ENCODE data around the gene PRKCH. TPM values are rescaled to one million over a fixed set of nuclear protein-coding genes. Genes with fewer than 3 reads are reported as not detected.

The PRKCH gene
- total RNA-seq, 4 donors from 2014 or later = 17.9 to 28.7 (median 25.0) TPM

- H3K27ac ChIP-seq = no peak overlapping the region
- no peak for ATAC-seq
- H3K9me3 ChIP-seq = no peaks in the 10 kb centered on the region
- WGBS, 2 donors (ENCODE audit: low coverage in 1 of 2) = 75 to 100% methylated on average over 2 of the region's 2 CpGs
- no peaks in the 10 kb centered on the region for H3K27me3 ChIP-seq
- H3K4me3 ChIP-seq = no peak overlapping the region
- H3K36me3 ChIP-seq = no peaks in the 10 kb centered on the region
- TF ChIP-seq POLR2A (IDR thresholded peaks at IDR 0.05) = no peak
- H3K4me1 ChIP-seq = no peaks in the 10 kb centered on the region
These were observed 76.8 kb downstream of the PRKCH start for GRCh38 chr14:61398221-61398620.

GRCh38 chr14:61399365-61399764 lies 78.0 kb downstream of the PRKCH start:
- H3K4me1 ChIP-seq = no peaks in the 10 kb centered on the region
- H3K9me3 ChIP-seq = no peaks in the 10 kb centered on the region
- TF ChIP-seq EP300 (IDR thresholded peaks at IDR 0.05) (no peak), CTCF (IDR thresholded peaks at IDR 0.05) (no peak), POLR2A (IDR thresholded peaks at IDR 0.05) (no peak), POLR2AphosphoS5 (IDR thresholded peaks at IDR 0.05) (no peak)
- no peak overlapping the region for H3K27ac ChIP-seq
- no peaks in the 10 kb centered on the region for H3K27me3 ChIP-seq
- H3K36me3 ChIP-seq = no peaks in the 10 kb centered on the region
- WGBS, 2 donors (ENCODE audit: low coverage in 1 of 2) = 81 to 85% methylated on average over 2 of the region's 2 CpGs
- ATAC-seq = no peak
- no peak overlapping the region for H3K4me3 ChIP-seq

GRCh38 chr14:61401461-61401860 lies 80.1 kb downstream of the PRKCH start:
- no peak for ATAC-seq
- no peaks in the 10 kb centered on the region for H3K9me3 ChIP-seq
- H3K27me3 ChIP-seq = no peaks in the 10 kb centered on the region
- no peak overlapping the region for H3K4me3 ChIP-seq
- H3K36me3 ChIP-seq = no peaks in the 10 kb centered on the region
- no peak overlapping the region for H3K27ac ChIP-seq
- 62 to 63% methylated on average over 2 of the region's 2 CpGs for WGBS, 2 donors (ENCODE audit: low coverage in 1 of 2)
- no peaks in the 10 kb centered on the region for H3K4me1 ChIP-seq
- no peak for TF ChIP-seq CTCF (IDR thresholded peaks at IDR 0.05)
- TF ChIP-seq POLR2A (IDR thresholded peaks at IDR 0.05) = no peak
- no peak for TF ChIP-seq EP300 (IDR thresholded peaks at IDR 0.05)
- TF ChIP-seq POLR2AphosphoS5 (IDR thresholded peaks at IDR 0.05) = no peak

- TF ChIP-seq CTCF (IDR thresholded peaks at IDR 0.05) (no peak), POLR2AphosphoS5 (IDR thresholded peaks at IDR 0.05) (no peak), EP300 (IDR thresholded peaks at IDR 0.05) (no peak), POLR2A (IDR thresholded peaks at IDR 0.05) (no peak)
- Histone ChIP-seq H3K36me3 (no peaks in the 10 kb centered on the region), H3K4me3 (no peak overlapping the region), H3K4me1 (no peaks in the 10 kb centered on the region), H3K9me3 (no peaks in the 10 kb centered on the region), H3K27ac (no peak overlapping the region), H3K27me3 (no peaks in the 10 kb centered on the region)
- no peak for ATAC-seq
- 60 to 85% methylated on average over 2 of the region's 2 CpGs for WGBS, 2 donors (ENCODE audit: low coverage in 1 of 2)
These were observed 82.0 kb downstream of the PRKCH start for GRCh38 chr14:61403411-61403810.

GRCh38 chr14:61404637-61405036 lies 83.3 kb downstream of the PRKCH start:
- Histone ChIP-seq H3K4me1 (no peaks in the 10 kb centered on the region), H3K4me3 (no peak overlapping the region), H3K9me3 (no peaks in the 10 kb centered on the region), H3K27me3 (no peaks in the 10 kb centered on the region), H3K27ac (no peak overlapping the region), H3K36me3 (no peaks in the 10 kb centered on the region)
- ATAC-seq = no peak
- no peak for TF ChIP-seq CTCF (IDR thresholded peaks at IDR 0.05)
- no peak for TF ChIP-seq POLR2A (IDR thresholded peaks at IDR 0.05)
- no peak for TF ChIP-seq EP300 (IDR thresholded peaks at IDR 0.05)
- TF ChIP-seq POLR2AphosphoS5 (IDR thresholded peaks at IDR 0.05) = no peak
- WGBS, 2 donors (ENCODE audit: low coverage in 1 of 2) = 63% methylated on average over 1 of the region's 1 CpG; no CpG with 5 or more reads in 1 of the 2 donors
